HCT116 (cell line): Measurements from ENCODE around the gene TMOD3.

Source experiments
- EZH2phosphoT487 ChIP-seq: fragments of 200-600 bp; IDR thresholded peaks from 2 replicates; pipeline ENCODE4 v1.6.1; 2018; ENCODE audit warnings: antibody characterized with exemption, borderline replicate concordance
- POLR2AphosphoS5 ChIP-seq: IDR thresholded peaks from 2 replicates; pipeline ENCODE4 v1.6.1; 2011; ENCODE audit warnings: mild to moderate bottlenecking, low read depth, low read length, moderate library complexity
- SP1 ChIP-seq: IDR thresholded peaks from 2 replicates; pipeline ENCODE4 v1.6.1; 2012; ENCODE audit warnings: low read depth
- TCF7L2 ChIP-seq: IDR thresholded peaks from 2 replicates; pipeline ENCODE4 v1.7.0; 2011; ENCODE audit warnings: borderline replicate concordance, inconsistent platforms; ENCODE audit not compliant: insufficient read depth, insufficient read length; ENCODE audit errors: extremely low read depth
- TF ChIP-seq, protein P1 (sequence below), 3 experiments: fragments of 200-600 bp in 1 of 3; sonication (generic) in 1 of 3; IDR thresholded peaks in 2 of 3; conservative IDR thresholded peaks in 1 of 3; 2 replicates each; pipeline ENCODE4 v1.5.1; 2012 to 2017; ENCODE audit warnings: low read depth in 2 of 3, low read length in 2 of 3, antibody characterized with exemption in 1 of 3, borderline replicate concordance in 1 of 3, control low read depth in 1 of 3, mild to moderate bottlenecking in 1 of 3, mixed read lengths in 1 of 3, mixed run types in 1 of 3, moderate library complexity in 1 of 3; ENCODE audit not compliant: insufficient read depth in 1 of 3

DNA sequence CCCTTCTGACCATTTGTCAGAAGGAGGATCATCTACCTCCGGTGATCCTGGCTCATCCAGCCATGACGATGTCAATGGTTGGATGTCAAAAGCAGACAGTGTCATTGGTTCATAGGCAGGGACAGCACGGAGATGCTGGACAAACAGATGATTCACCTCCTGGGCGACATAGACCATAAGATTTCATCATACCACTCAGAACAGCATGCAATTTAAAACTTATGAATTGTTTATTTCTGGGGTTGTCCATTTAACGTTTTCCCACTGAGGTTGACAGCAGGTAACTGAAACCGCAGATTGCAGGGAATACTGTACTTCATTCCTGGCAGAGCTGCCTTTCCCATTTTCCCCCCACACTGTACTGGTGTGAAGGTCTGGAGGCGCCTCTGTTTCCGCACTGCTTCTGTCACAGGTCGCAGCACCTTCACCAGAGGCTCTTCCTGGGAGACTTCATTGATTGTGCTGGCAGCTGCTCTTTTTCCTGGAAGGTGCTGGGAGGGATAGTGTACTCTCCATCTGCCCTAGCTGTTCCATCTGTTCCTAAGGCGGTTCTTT, 32.5 kb upstream of the TMOD3 start:
- TF ChIP-seq, protein P1, sequence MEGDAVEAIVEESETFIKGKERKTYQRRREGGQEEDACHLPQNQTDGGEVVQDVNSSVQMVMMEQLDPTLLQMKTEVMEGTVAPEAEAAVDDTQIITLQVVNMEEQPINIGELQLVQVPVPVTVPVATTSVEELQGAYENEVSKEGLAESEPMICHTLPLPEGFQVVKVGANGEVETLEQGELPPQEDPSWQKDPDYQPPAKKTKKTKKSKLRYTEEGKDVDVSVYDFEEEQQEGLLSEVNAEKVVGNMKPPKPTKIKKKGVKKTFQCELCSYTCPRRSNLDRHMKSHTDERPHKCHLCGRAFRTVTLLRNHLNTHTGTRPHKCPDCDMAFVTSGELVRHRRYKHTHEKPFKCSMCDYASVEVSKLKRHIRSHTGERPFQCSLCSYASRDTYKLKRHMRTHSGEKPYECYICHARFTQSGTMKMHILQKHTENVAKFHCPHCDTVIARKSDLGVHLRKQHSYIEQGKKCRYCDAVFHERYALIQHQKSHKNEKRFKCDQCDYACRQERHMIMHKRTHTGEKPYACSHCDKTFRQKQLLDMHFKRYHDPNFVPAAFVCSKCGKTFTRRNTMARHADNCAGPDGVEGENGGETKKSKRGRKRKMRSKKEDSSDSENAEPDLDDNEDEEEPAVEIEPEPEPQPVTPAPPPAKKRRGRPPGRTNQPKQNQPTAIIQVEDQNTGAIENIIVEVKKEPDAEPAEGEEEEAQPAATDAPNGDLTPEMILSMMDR (IDR thresholded peaks at IDR 0.05 in 2 of 3, conservative IDR thresholded peaks at IDR 0.05 in 1 of 3; ENCODE audit: borderline replicate concordance in 1 of 3, insufficient read depth in 1 of 3, low read depth in 2 of 3, low read length in 2 of 3) = no peak
- TF ChIP-seq EZH2phosphoT487 (no peak), POLR2AphosphoS5 (no peak), SP1 (no peak), TCF7L2 (no peak)
